Measurements from ENCODE around the gene CNOT3.

The CNOT3 gene

DNA sequence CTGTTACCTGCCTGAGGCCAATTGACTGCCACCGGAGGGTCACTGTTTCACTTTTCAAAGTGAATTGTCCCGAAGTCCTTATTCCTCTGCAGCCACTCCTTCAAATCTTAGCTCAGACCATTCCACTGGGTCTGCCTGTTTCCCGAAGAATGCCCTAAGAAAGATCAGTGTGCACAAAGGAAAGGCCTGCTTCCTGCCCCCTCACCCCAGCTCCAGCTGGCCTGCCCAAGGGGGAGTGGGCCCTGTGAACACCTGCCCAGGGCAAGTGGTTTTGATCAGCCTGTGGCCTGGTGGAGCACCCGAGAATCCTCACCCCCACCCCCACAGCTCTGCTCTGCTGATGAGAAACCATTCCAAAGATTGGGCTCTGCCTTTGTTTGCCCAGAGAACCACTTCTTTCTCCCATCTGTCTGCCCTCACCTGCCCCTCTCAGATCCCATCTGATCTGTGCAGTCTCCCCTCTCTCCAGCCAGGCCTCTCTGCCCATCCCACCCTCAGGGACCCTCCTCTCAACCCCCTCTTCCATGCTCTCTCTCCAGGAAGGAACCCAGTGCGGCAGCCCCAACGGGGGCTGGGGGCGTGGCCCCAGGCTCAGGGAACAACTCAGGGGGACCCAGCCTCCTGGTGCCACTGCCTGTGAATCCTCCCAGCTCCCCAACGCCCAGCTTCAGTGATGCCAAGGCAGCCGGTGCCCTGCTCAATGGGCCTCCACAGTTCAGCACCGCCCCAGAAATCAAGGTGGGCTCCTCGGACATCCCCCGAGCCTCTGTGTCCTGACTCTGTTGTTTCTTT is 11.7 kb downstream of the CNOT3 start:
- Histone ChIP-seq H3K36me3 (ENCODE audit: control insufficient read depth in 2 of 2, insufficient read depth in 2 of 2, low read length in 2 of 2) (peaks cover 72 to 92% of the 10 kb centered on the region in 2 donors), H3K4me1 (ENCODE audit: control insufficient read depth in 2 of 2, insufficient read depth in 2 of 2, low read length in 2 of 2) (peaks cover 0 to 2% of the 10 kb centered on the region in 2 donors)

GRCh38 chr19:54151362-54152035 is 13.9 kb downstream of the CNOT3 start:
- H3K9ac ChIP-seq (ENCODE audit: low read depth in 1 of 2, low read length in 2 of 2) = no peak overlapping the region
- no peaks in the 10 kb centered on the region for H3K27me3 ChIP-seq (ENCODE audit: control insufficient read depth in 2 of 2, insufficient read depth in 2 of 2, low read length in 2 of 2)
- peaks cover 0 to 2% of the 10 kb centered on the region in 2 donors for H3K4me1 ChIP-seq (ENCODE audit: control insufficient read depth in 2 of 2, insufficient read depth in 2 of 2, low read length in 2 of 2)
- no peaks in the 10 kb centered on the region for H3K9me3 ChIP-seq (ENCODE audit: control insufficient read depth in 2 of 2, low read length in 2 of 2)
- H3K36me3 ChIP-seq (ENCODE audit: control insufficient read depth in 2 of 2, insufficient read depth in 2 of 2, low read length in 2 of 2) = peaks cover 68 to 91% of the 10 kb centered on the region in 2 donors
- H3K27ac ChIP-seq (ENCODE audit: low read depth in 2 of 2, low read length in 2 of 2) = no peak overlapping the region
- H3K4me3 ChIP-seq (ENCODE audit: low read length in 2 of 2) = no peak overlapping the region

More for the DNA sequence above, 11.7 kb downstream of the CNOT3 start:
- no peak overlapping the region for H3K9ac ChIP-seq (ENCODE audit: low read depth in 1 of 2, low read length in 2 of 2)
- no peak overlapping the region for H3K4me3 ChIP-seq (ENCODE audit: low read length in 2 of 2)
- H3K9me3 ChIP-seq (ENCODE audit: control insufficient read depth in 2 of 2, low read length in 2 of 2) = no peaks in the 10 kb centered on the region
- no peaks in the 10 kb centered on the region for H3K27me3 ChIP-seq (ENCODE audit: control insufficient read depth in 2 of 2, insufficient read depth in 2 of 2, low read length in 2 of 2)
- H3K27ac ChIP-seq (ENCODE audit: low read depth in 2 of 2, low read length in 2 of 2) = no peak overlapping the region

- no peaks in the 10 kb centered on the region for H3K27me3 ChIP-seq (ENCODE audit: control insufficient read depth in 2 of 2, insufficient read depth in 2 of 2, low read length in 2 of 2)
- peaks cover 68 to 90% of the 10 kb centered on the region in 2 donors for H3K36me3 ChIP-seq (ENCODE audit: control insufficient read depth in 2 of 2, insufficient read depth in 2 of 2, low read length in 2 of 2)
- no peak overlapping the region for H3K27ac ChIP-seq (ENCODE audit: low read depth in 2 of 2, low read length in 2 of 2)
- H3K9me3 ChIP-seq (ENCODE audit: control insufficient read depth in 2 of 2, low read length in 2 of 2) = no peaks in the 10 kb centered on the region
- H3K9ac ChIP-seq (ENCODE audit: low read depth in 1 of 2, low read length in 2 of 2) = no peak overlapping the region
- no peak overlapping the region for H3K4me3 ChIP-seq (ENCODE audit: low read length in 2 of 2)
- H3K4me1 ChIP-seq (ENCODE audit: control insufficient read depth in 2 of 2, insufficient read depth in 2 of 2, low read length in 2 of 2) = no peaks in the 10 kb centered on the region
These were observed 14.7 kb downstream of the CNOT3 start for GRCh38 chr19:54152267-54152666.

DNA sequence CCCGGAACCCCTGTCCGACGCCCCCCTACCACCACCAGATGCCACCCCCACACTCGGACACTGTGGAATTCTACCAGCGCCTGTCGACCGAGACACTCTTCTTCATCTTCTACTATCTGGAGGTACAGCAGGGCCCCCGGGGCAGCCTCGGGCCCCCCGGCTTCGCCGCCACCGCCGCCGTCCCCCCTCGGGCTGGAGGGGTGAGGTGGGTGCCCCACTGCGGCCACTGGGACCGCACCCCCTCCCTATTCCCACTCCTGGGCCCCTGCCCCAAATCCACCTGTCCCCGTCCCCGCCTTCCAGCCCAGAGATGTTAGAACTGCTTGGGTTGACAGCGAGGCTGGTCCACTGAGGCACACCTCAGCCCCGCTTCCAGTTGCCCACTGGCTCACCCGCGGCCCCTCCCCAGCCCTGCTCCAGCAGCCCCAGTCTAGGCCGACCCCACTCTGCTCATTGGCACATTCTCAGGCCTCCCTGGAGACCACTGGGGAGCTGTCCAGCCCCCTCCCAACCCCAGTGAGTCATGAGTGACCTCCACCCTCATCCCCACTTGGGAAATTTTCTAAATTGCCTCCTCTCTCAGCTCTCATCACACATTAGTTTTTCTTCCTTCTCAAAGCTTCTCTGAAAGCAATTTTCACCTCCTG is 15.4 kb downstream of the CNOT3 start:
- Histone ChIP-seq H3K4me3 (ENCODE audit: low read length in 2 of 2) (no peak overlapping the region), H3K27ac (ENCODE audit: low read depth in 2 of 2, low read length in 2 of 2) (no peak overlapping the region), H3K4me1 (ENCODE audit: control insufficient read depth in 2 of 2, insufficient read depth in 2 of 2, low read length in 2 of 2) (peaks cover 0 to under 1% of the 10 kb centered on the region in 2 donors), H3K27me3 (ENCODE audit: control insufficient read depth in 2 of 2, insufficient read depth in 2 of 2, low read length in 2 of 2) (no peaks in the 10 kb centered on the region), H3K36me3 (ENCODE audit: control insufficient read depth in 2 of 2, insufficient read depth in 2 of 2, low read length in 2 of 2) (peaks cover 64 to 88% of the 10 kb centered on the region in 2 donors), H3K9ac (ENCODE audit: low read depth in 1 of 2, low read length in 2 of 2) (no peak overlapping the region), H3K9me3 (ENCODE audit: control insufficient read depth in 2 of 2, low read length in 2 of 2) (no peaks in the 10 kb centered on the region)

DNA sequence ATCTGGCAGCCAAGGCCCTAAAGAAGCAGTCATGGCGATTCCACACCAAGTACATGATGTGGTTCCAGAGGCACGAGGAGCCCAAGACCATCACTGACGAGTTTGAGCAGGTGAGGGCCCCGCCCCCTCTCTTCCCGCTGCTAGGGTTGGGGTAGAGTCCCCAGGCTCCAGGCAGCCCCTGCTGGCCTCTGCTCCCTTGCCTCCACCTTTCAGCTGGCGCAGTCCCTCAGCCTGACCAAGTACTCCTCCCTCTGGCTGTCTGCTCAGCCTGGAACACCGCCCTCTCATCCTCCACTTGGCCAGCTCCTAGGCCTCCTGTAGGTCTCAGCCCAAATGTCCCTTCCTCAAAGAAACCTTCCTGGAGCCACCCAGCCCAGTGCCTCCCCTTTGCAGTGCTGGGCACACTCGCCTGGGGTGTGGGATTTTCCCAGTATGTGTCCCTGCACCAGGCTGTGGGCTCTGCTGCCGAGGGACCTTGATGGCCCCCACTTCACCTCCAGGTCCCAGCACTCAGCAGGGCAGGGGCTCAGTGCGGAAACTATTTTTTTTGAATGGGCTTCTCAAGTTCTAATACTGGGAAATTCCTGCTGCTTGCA is 16.3 kb downstream of the CNOT3 start:
- H3K9ac ChIP-seq (ENCODE audit: low read depth in 1 of 2, low read length in 2 of 2) = no peak overlapping the region
- H3K9me3 ChIP-seq (ENCODE audit: control insufficient read depth in 2 of 2, low read length in 2 of 2) = no peaks in the 10 kb centered on the region
- H3K4me1 ChIP-seq (ENCODE audit: control insufficient read depth in 2 of 2, insufficient read depth in 2 of 2, low read length in 2 of 2) = peaks cover 8 to 9% of the 10 kb centered on the region in 2 donors
- peaks cover 65 to 85% of the 10 kb centered on the region in 2 donors for H3K36me3 ChIP-seq (ENCODE audit: control insufficient read depth in 2 of 2, insufficient read depth in 2 of 2, low read length in 2 of 2)
- H3K27me3 ChIP-seq (ENCODE audit: control insufficient read depth in 2 of 2, insufficient read depth in 2 of 2, low read length in 2 of 2) = no peaks in the 10 kb centered on the region
- H3K4me3 ChIP-seq (ENCODE audit: low read length in 2 of 2) = no peak overlapping the region
- H3K27ac ChIP-seq (ENCODE audit: low read depth in 2 of 2, low read length in 2 of 2) = no peak overlapping the region

GRCh38 chr19:54154603-54155345 is 17.2 kb downstream of the CNOT3 start:
- Histone ChIP-seq H3K4me1 (ENCODE audit: control insufficient read depth in 2 of 2, insufficient read depth in 2 of 2, low read length in 2 of 2) (peaks cover 13% of the 10 kb centered on the region in 2 donors), H3K9me3 (ENCODE audit: control insufficient read depth in 2 of 2, low read length in 2 of 2) (no peaks in the 10 kb centered on the region), H3K27ac (ENCODE audit: low read depth in 2 of 2, low read length in 2 of 2) (no peak overlapping the region), H3K4me3 (ENCODE audit: low read length in 2 of 2) (no peak overlapping the region), H3K9ac (ENCODE audit: low read depth in 1 of 2, low read length in 2 of 2) (no peak overlapping the region), H3K27me3 (ENCODE audit: control insufficient read depth in 2 of 2, insufficient read depth in 2 of 2, low read length in 2 of 2) (no peaks in the 10 kb centered on the region), H3K36me3 (ENCODE audit: control insufficient read depth in 2 of 2, insufficient read depth in 2 of 2, low read length in 2 of 2) (peaks cover 57 to 76% of the 10 kb centered on the region in 2 donors)

DNA sequence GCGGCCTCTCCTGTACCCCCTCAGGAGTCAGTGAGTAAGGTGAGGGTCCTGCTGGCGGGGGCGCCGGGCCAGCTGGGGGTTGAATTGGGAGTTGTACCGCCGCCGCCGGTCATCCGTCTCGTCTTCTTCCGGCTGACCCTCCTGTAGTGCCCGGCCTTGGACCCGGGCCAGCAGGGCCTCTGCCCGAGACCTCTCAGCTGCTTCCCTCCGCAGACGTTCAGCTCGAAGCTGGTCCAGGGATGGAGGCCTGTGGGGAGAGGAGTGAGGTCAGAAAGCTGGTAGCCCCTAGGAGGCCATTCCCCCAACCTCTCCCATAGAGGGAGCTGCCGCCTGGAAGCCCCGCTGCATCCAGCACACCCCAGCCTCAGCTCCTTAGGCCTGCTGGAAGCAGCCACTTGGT is 18.1 kb downstream of the CNOT3 start:
- no peaks in the 10 kb centered on the region for H3K9me3 ChIP-seq (ENCODE audit: control insufficient read depth in 2 of 2, low read length in 2 of 2)
- peaks cover 51 to 67% of the 10 kb centered on the region in 2 donors for H3K36me3 ChIP-seq (ENCODE audit: control insufficient read depth in 2 of 2, insufficient read depth in 2 of 2, low read length in 2 of 2)
- no peak overlapping the region for H3K9ac ChIP-seq (ENCODE audit: low read depth in 1 of 2, low read length in 2 of 2)
- H3K4me3 ChIP-seq (ENCODE audit: low read length in 2 of 2) = no peak overlapping the region
- peaks cover 21% of the 10 kb centered on the region in 2 donors for H3K4me1 ChIP-seq (ENCODE audit: control insufficient read depth in 2 of 2, insufficient read depth in 2 of 2, low read length in 2 of 2)
- H3K27ac ChIP-seq (ENCODE audit: low read depth in 2 of 2, low read length in 2 of 2) = no peak overlapping the region
- no peaks in the 10 kb centered on the region for H3K27me3 ChIP-seq (ENCODE audit: control insufficient read depth in 2 of 2, insufficient read depth in 2 of 2, low read length in 2 of 2)

DNA sequence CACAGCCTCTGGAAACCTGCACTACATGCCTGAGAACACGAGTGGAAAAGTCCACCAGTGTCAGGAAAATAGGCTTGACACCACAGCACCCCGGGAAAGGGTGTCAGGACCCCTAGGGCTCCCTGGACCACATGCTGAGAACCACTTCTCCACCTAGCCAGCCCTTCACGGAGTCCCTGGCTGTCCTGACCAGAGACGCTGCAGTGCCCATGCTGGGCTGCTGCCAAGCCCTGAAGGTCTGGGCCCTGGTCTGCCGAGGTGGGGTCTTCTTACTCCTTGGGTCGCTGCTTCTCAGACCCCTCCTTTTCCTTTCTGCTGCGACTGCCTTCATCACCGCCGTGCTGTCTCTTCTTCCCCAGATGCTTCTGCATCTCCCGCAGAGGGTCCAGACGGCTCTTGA is 18.9 kb downstream of the CNOT3 start:
- Histone ChIP-seq H3K27me3 (ENCODE audit: control insufficient read depth in 2 of 2, insufficient read depth in 2 of 2, low read length in 2 of 2) (no peaks in the 10 kb centered on the region), H3K9me3 (ENCODE audit: control insufficient read depth in 2 of 2, low read length in 2 of 2) (no peaks in the 10 kb centered on the region), H3K27ac (ENCODE audit: low read depth in 2 of 2, low read length in 2 of 2) (no peak overlapping the region), H3K9ac (ENCODE audit: low read depth in 1 of 2, low read length in 2 of 2) (no peak overlapping the region), H3K4me1 (ENCODE audit: control insufficient read depth in 2 of 2, insufficient read depth in 2 of 2, low read length in 2 of 2) (peaks cover 25% of the 10 kb centered on the region in 2 donors), H3K36me3 (ENCODE audit: control insufficient read depth in 2 of 2, insufficient read depth in 2 of 2, low read length in 2 of 2) (peaks cover 46 to 61% of the 10 kb centered on the region in 2 donors), H3K4me3 (ENCODE audit: low read length in 2 of 2) (no peak overlapping the region)

DNA sequence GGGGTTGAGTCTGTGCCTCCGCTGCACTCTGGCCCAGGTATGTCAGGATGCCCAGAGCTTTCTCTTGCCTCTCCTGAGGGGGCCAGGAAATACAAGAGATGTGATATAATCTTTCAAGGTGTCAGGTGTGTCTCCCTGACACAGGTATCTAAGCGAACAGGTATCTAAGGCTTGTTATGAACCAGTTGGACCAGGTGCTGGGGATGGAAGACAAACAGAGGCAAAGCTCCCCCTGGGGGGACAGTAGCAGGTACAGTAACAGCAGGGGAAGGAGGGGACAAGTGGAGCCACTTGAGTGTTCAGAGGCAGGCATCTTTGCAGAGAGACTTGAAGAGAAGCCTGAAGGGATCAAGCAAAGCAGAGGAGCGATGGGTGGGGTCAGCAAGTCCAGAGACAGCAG is 19.4 kb downstream of the CNOT3 start:
- H3K9me3 ChIP-seq (ENCODE audit: control insufficient read depth in 2 of 2, low read length in 2 of 2) = no peaks in the 10 kb centered on the region
- no peak overlapping the region for H3K4me3 ChIP-seq (ENCODE audit: low read length in 2 of 2)
- peaks cover 28 to 29% of the 10 kb centered on the region in 2 donors for H3K4me1 ChIP-seq (ENCODE audit: control insufficient read depth in 2 of 2, insufficient read depth in 2 of 2, low read length in 2 of 2)
- H3K9ac ChIP-seq (ENCODE audit: low read depth in 1 of 2, low read length in 2 of 2) = no peak overlapping the region
- H3K27me3 ChIP-seq (ENCODE audit: control insufficient read depth in 2 of 2, insufficient read depth in 2 of 2, low read length in 2 of 2) = no peaks in the 10 kb centered on the region
- peaks cover 41 to 57% of the 10 kb centered on the region in 2 donors for H3K36me3 ChIP-seq (ENCODE audit: control insufficient read depth in 2 of 2, insufficient read depth in 2 of 2, low read length in 2 of 2)
- H3K27ac ChIP-seq (ENCODE audit: low read depth in 2 of 2, low read length in 2 of 2) = no peak overlapping the region
